NCI-H748 (cell line): Measurements from ENCODE around the gene INSIG2.
"Not testable (repeated sequence)": the region's sequence is repeated elsewhere in the genome, so short reads cannot be mapped to it uniquely, and the experiment has no call there.

Experiments
- DNase-seq: peaks from one replicate; lab custom pipeline; 2025; ENCODE audit not compliant: unreplicated experiment; lab: John Stamatoyannopoulos, UW

The INSIG2 gene

DNA sequence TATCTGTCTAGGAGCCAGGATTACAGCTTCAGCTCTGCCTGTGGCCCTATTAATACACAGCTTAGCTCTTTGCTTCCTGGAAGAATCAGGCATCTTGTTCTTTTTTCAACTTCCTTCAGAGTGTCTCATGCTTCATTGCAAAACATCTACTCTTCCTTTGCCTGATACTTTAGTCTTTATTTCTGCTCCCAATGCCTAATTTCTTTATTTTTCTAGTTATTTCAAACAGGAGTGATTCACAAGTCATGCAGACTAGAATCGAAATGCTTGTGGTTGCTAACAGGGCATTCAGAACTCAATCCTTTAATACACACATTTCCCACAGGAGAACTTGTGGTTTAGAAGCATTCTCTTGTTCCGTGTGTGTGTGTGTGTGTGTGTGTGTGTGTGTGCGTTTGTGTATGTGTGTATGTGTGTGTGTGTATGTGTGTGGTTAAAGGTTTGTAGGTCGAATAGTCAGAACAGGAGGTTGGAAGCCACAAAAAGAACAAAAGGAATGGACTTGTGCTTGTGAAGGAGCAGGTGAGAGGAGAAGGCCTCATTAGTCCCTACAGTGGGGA, 28.3 kb upstream of the INSIG2 start:
- no peak for DNase-seq

DNA sequence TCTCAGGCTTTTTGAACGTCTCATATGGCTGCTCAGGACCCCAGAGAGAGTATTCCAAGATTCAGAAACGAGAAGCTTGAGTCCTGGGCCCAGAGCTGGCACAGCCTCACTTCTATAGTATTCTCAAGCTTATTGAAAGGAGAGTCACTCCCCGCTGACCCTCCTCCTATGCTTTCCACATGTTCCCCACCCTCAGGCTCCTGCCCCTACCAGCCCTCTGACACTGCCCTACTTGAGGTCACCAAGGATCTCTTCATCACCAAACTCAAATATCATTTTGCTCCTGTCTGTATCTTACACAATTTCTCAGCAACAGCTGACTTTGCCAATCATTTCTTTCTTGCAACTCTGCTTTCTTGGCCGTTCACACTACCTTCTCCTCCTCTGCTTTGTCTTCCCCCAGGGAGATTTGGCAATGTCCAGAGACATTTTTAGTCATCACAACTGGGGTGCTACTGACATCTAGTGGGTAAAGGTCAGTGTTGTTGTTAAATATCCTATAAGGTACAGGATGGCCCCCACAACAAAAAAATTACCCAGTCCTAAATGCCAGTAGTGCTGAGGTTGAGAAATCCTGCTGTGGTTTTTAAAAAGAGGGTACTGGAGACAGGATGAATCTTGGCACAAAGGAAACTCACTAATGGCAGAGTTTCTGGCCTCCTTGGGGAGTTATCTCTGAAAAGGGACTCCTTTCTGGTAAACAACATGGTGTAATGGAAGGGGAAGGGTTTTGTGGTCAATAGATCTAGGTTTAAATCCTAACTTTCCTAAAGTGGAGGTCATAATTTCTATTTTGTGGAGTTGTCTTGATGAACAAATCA, 26.9 kb upstream of the INSIG2 start:
- no peak for DNase-seq

DNA sequence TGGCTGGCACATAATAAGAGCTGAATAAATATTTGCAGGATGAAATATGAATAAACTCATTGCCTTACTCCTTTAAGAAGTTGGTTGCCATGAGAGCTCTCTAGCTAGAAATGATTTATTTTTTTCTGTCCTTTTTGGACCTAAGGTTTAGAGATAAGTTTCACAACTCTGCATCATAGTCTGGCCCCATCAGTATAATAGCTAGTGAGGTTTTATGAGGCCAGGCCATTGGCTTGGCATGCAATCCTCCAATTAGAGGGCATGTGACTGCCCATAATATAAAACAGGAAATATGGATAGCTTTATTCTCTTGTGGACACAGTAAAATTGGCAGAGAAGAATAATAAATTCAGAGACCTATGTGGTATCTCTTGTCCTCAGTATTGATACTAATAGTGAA, 26.2 kb upstream of the INSIG2 start:
- peak; percentile 1 for DNase-seq

DNA sequence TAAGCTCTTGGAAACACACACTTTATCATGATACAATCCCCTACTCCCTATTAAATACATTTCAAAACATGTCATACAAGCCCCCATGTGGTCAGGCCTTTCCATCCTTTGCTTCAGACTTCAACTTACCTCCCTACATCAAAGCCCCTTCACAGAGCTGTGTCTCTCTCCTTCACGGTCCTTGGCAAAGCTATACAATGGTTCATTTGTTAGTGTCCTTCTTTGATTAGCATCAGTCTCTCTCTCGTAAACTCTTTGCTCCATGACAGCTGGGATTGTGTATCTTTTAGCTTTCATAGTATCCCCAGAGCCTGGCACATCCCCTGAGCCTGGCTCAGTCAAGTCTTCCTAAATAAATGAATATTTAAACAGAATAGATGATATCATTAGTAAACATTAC, 25.6 kb upstream of the INSIG2 start:
- no peak for DNase-seq

DNA sequence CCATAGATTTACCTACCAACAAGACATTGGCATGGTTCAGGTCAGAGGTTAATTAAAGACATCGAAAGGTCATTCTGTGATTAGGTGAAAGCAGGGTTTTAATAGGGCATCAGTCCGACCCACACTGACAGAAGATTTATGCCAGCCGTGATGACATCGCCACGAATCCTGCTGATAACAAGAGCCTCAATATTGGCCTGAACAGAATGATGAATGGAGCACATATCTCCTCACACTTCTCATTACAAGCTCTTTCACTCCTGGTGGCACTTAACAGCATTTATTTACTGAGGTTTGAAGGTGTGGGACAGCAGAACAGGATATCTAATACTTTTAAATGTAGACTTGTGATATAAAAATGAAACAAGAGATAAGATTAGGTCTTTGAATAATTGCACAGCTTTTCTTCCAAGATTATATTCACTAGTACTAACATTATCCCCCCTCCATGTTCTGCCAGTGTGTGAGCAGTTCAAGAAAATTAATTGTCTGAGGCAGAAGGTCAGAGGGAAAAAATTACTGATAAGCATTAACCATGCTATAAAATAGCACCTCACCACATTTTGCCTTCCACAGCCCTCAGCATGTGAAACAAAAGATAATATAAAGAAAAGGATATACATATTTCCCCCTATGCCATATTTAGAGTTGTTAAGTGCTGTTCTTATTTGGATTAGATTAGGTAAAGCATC, 23.1 kb upstream of the INSIG2 start:
- no peak for DNase-seq

DNA sequence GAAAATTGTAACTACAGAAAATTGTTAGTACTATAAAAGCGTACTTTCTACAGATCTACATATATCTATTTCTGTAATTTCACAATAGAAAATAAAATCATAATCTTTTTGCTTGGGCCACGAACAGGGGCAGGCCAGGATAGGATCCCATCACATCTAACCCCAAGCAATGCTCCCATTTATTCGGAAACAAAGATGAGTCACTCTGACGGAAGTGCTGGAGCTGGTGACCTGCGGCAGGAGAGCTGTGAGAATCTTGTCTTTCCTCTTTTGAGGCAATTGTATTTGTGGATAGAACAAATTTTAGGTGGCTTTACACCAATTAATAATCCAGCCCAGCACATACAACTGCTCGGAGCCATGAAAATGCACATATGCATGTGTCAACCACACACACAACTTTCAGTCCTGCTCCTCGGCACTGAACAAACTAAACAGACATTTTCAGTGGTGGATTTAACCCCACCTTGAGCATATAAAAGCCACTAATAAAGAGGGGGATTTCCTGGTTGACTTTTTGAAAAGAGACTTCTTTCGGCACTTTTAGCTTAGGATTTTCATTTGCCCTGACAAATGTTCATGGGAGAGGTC, 22.3 kb upstream of the INSIG2 start:
- DNase-seq, result no peak

DNA sequence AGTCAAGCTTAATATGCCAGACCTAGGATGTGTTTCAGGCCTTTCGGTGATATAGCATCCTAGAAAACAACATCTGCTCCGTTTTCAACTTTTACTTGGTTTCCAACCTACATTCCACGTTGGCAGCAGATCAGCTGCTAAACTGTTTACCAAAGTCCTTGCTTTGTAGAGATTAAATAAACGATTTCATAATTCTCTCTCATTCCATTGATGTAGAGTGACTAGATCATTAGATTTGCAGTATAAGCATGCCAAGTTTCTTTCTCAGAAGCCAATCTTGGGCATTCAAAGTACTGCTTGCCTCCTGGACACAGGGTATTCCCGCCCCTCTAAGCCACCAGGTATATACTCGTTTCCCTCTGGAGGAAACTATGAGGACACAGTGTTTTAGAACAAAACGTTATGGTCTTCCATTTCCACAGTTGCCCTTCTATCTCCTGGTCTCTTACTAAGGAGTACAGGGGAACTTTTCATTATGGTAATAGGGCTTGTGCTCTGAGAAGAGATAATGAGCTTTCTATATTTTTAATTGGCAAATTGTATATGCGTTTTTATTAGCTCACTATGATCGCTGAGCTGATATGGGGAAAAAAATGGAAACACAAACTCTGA, 10.5 kb upstream of the INSIG2 start:
- no peak for DNase-seq

DNA sequence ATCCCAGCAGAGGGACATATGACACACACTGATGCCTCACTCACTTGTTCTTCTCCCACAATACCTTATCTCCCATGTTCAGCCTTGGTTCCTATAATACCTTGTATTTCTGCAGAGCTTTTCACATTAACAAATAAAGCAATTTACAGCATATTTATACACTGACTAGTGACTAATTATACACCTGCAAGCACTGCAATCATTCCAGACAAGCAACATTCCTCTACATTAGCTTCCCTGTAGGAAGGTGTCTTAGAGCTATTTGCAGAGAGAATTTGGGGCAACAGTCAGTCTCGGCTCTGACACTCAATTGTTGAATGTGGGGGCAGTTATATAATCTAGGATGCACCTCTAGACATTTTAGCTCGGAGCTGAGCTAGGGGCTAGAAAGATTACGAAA, 9.5 kb upstream of the INSIG2 start:
- DNase-seq, result no peak

DNA sequence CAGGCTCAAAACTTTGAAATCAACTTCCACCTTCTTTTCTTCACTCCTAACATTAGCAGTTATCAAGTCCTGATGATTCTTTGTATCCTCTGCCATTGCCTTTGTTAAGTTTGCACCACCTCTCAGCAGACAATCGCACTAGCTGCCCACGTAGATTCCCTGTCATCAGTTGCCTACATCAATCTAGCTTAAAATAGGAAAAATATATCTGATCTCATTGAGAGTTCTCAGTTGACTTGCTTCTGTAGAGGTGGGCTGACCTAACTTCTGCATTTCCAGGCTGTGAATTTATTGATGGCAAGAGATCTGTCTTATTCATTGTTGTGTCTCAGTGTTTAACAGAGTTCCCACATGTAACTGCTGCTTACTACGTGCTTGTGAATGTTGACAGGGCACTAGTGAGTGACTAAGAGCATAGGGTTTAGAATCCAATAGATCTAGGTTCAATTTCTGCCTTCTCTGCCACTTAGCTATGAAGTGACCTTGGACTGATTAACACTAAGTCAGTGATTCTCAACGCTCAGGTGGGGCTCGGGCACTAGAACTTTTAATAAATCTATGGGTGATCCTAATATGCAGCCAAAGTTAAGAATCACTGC, 3.7 kb upstream of the INSIG2 start:
- DNase-seq, result no peak

DNA sequence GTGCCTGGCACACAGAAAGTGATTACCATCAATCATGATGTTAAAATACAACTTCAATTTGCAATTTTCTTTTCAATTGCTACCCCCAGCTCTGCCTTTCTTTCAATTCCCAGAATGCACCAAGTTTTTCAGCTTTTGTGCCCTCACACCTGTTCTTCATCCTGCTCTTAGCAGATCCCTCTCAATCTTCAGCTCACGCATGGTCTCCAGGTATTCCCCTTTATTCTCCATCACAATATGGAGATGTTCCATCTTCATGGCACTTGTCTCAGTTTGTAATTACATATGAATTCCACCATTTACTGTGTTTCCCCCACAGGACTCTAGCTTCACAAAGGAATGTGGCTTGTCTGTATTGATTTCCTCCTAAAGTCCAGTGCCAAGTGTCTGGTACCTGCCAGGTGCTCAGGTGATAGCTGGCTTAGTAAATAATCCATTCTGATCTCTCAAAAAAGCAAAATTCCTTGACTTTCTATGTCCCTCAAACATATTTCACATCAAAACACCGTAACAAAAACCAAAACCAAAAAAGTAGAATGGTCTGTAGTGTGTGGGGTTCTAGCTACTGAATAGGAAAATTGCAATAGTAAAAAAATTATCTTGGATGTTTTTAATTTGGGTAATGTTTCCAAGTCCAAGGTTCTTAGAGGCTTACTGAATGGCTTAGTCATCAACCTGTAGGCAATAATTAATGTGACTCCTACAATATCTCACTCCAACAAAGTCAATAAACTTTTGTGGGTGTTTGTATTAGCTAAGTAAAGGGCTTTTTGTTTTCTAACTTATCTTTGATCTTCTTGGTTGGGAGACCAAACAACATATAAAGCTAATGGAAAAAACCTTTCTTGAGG, 2.9 kb upstream of the INSIG2 start:
- no peak for DNase-seq

DNA sequence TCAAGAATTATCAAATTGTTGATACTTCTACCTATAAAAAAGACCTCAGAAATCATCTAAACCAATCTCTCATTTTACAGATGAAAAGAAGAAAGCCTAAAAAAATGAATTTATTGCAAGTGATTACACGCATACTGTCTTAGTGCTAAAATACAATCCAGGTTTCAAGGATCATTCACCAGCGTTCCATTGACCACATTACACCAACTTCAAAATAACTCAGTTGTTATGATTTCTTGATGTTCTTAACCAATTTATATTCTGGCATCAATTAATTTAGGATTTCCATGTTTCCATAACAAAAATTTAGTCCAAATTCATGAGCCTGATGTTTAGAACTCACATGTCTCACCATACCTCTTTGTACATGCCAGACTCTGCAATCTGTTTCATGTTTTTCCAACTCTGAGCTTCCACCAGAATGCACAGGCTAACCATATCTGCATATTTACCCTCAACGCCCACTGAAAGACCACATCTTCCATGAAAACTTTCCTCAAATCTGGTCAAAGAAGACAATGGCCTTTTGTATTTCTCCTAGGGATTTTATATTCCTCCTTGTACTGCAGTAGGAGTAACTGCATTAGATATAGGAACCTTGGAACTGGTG, 2.1 kb upstream of the INSIG2 start:
- no peak for DNase-seq

DNA sequence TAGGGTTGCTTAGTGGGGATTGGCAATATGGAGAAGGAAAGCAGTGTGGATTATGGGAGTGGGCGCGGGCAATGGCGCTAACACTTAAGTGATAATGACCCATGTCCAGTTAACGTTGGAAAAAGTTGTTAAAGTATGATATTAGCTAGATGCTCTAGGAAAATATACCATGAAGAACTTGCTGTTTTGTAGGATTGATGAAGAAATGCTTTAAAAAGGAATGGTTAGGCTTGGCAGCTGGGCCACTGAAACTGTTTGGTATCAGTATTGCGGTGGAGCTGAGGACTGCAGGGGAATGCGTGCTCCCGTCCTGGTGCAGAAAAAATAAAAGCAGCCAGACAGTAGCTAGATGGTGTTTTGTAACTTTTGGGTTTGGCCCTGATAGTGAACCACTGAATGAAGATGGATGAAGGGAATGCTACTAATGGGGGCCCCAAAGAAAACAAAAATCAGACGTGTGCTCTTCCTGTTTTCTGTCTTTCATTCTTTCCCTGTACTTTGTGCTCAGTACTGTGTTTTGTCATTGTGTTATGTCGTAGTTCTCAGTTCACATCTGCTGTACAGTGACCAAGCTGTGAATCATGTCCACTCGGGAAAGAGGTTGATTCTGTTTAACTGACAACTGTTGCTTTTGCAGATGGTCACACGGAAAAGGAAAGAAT, 999 bp downstream of the INSIG2 start:
- no peak for DNase-seq

DNA sequence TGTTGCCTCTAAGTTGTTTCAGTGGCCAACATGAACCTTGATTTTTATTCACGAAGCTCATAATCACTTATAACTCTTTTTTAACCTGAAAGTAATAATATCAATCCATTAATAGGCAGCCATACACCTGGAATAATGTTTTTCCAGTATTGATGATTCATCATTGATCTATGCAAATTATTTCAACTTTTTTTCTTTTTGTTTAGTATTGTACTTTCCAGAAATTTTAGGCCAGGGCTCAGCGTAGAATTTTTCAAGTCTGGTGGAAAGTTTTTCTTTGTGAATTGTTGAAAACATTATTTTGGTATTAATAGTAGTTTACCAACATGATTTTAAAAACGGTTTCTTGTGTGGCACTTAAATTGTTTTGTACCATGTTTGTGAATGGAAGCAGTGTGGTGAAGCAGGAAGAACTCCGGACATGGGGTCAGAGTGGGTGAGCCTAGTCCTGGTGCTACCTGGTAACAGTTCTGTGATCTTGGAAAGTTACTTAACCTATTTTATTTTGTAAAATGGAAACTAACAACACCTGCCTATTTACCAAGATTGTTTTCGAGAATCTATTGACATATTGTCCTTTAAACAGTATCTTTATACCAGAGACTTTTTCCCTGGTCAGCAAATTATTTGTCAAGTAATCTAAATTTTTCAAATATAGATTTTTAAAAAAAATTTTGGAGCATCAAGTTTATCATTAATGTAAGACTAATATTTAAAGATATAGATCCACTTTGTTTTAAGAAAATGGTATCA, 2.3 kb downstream of the INSIG2 start:
- DNase-seq, result no peak

DNA sequence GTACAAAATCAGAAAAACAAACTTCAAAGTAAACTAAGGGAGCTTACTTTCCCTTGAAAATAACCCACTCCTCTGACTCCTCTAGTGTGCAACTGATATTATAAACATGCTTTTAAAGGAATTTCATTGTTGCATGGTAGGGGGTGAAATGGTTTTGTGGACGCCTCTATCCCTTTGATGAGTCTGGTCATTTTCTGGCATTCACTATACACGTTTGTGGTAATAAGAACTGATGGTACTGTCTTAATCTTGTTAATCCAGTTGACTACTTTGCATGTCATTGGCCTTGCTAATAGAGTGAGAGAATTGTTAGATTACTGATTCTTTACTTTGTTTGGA, 2.8 kb downstream of the INSIG2 start:
- DNase-seq, result no peak

DNA sequence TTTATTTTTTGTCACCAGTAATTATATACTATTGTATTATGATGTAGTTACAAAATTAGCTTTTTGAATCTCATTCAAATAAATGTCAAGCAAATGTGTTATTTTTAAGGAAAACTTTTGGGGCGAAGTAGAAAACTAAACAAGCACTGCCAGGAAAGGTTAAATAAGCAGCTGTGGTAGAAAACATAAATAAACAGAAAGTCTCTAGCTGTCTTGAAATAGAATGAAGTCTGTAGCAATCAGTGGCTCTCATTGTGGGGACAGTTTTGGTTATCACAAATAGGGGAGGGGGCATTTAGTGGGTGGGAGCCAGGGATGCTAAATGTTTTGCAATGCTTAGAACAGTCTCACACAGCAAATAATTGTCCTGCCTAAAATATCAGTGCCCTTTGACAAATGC, 3.4 kb downstream of the INSIG2 start:
- no peak for DNase-seq

DNA sequence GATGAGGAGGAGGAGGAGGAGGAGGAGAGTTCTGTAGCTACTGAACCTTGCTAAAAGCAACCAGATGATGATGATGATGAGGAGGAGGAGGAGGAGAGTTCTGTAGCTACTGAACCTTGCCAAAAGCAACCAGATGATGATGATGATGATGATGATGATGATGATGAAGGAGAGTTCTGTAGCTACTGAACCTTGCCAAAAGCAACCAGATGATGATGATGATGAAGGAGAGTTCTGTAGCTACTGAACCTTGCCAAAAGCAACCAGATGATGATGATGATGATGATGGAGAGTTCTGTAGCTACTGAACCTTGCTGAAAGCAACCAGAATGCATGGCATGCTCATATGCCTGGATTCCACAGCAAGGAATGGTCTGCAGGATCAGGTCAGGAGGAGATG, 5.8 kb downstream of the INSIG2 start:
- not testable (repeated sequence) for DNase-seq

DNA sequence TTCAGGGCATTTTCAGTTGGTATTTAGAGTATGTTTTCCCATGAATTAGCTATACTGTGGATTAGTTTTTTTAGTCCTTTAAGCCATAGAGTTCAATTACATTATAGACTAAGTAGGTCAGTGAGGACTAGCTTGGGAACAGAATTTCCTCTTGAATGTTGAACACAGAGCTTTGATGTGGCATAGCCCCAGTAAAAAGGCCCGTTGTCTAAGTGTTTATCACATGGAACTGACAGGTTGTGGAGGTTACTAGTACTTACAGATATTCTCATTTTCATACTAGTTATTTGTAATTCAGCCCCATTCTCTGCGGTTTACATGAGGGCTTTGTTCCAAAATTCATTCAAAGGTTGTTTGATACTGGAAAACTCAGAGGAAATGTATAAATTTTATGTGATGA, 6.2 kb downstream of the INSIG2 start:
- DNase-seq, result no peak

DNA sequence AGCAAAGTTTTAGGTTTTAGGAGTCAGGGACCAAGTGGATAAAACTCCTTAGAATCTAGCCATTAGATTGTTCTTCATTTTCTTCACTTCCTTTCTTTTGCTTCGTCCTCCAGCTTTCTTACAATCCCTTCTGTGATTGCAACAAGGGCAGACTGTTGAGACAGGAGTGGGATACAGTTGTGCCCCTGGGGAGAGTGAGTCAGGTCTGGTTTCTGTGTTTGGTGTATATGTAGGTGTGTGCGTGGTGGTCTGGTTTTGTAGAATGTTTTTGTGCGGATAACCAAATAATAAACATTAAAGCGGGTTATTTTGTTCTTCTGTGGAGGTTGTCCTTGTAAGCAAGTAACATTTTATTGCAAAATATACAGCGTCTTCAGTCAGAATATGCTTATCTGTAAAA, 7.3 kb downstream of the INSIG2 start:
- no peak for DNase-seq

DNA sequence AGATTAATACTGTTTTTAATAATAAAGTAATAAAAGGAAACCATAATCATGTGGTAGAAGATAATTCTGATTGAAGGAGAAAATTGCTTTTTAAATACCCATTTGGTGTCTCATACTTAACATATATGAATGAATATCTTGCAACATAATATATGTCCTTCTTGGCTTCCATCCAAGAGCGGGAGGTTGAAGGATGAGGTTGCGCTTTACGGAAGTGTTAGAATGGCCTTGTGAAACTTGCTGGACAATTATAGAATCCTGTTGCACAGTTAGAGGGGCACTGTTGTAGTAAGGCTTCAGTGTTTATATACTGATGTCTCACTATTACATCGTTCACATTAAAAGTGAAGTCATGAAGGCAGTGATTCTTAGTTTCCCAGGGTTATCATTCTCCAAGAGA, 9.4 kb downstream of the INSIG2 start:
- peak; percentile 0 for DNase-seq
